DOHH2 (cell line): Measurements from ENCODE around the gene PLXNA1.

Experiments
- CTCF ChIP-seq: fragments of 200-600 bp; sonication (generic); IDR thresholded peaks from one replicate; pipeline ENCODE4 v1.5.1; 2014; ENCODE audit warnings: antibody characterized with exemption, mild to moderate bottlenecking, low read depth, low read length; ENCODE audit not compliant: poor library complexity, severe bottlenecking
- EZH2phosphoT487 ChIP-seq: fragments of 200-600 bp; sonication (generic); IDR thresholded peaks from 2 replicates; pipeline ENCODE4 v1.6.1; 2017; ENCODE audit warnings: borderline replicate concordance, mild to moderate bottlenecking, antibody characterized with exemption, low read length, moderate library complexity, mixed read lengths

- TF ChIP-seq CTCF (no peak), EZH2phosphoT487 (no peak)
Observed at GRCh38 chr3:126998728-126999127, 15.8 kb downstream of the PLXNA1 start.
